ENCODE data around the gene VGLL1.

GRCh38 chrX:136538811-136539210 is 6.8 kb downstream of the VGLL1 start:
- no peak for TF ChIP-seq POLR2AphosphoS5 (IDR thresholded peaks at IDR 0.05; ENCODE audit: insufficient read depth in 1 of 2, low read depth in 1 of 2)
- TF ChIP-seq POLR2A (IDR thresholded peaks at IDR 0.05), result no peak
